NT2/D1 (cell line): Measurements from ENCODE around the gene LMX1B.
A peak's percentile ranks its signal among the peaks of the same experiment; 100 is the strongest.

Source experiments
- DNase-seq: peaks from one replicate; pipeline ENCODE4 v3.0.0-alpha.2; 2011; ENCODE audit warnings: low read depth, low spot score
- H3K27me3 ChIP-seq: 2 replicates; pipeline ENCODE4 v1.6.0; 2011; ENCODE audit warnings: mild to moderate bottlenecking; ENCODE audit not compliant: insufficient read length, insufficient read depth
- H3K36me3 ChIP-seq: 2 replicates; pipeline ENCODE4 v1.6.1; 2011; ENCODE audit warnings: mild to moderate bottlenecking, low read length, mixed read lengths; ENCODE audit not compliant: insufficient read depth, insufficient read length
- H3K4me1 ChIP-seq: 2 replicates; pipeline ENCODE4 v1.5.1; 2011; ENCODE audit not compliant: insufficient read depth, insufficient read length
- H3K4me3 ChIP-seq: 2 replicates; pipeline ENCODE4 v1.5.1; 2011; ENCODE audit warnings: low read depth; ENCODE audit not compliant: insufficient read length
- H3K9ac ChIP-seq: 2 replicates; pipeline ENCODE4 v1.6.0; 2011; ENCODE audit warnings: low read depth; ENCODE audit not compliant: insufficient read length
- H3K9me3 ChIP-seq: 2 replicates; pipeline ENCODE4 v1.5.1; 2011; ENCODE audit warnings: mild to moderate bottlenecking, low read length; ENCODE audit not compliant: insufficient read depth
- SUZ12 ChIP-seq: IDR thresholded peaks from 2 replicates; pipeline ENCODE4 v1.6.1; 2011; ENCODE audit not compliant: insufficient read length, insufficient read depth; ENCODE audit errors: extremely low read depth
- YY1 ChIP-seq: IDR thresholded peaks from 2 replicates; pipeline ENCODE4 v1.6.1; 2011; ENCODE audit not compliant: insufficient read length, insufficient read depth
- ZNF274 ChIP-seq: IDR thresholded peaks from 2 replicates; pipeline ENCODE4 v1.6.1; 2011; ENCODE audit warnings: mild to moderate bottlenecking, low read depth, low read length

Gene LMX1B

GRCh38 chr9:126719618-126720031 lies 105.9 kb downstream of the LMX1B start:
- no peak for TF ChIP-seq YY1
- no peak for TF ChIP-seq ZNF274
- TF ChIP-seq SUZ12 = no peak
- Histone ChIP-seq H3K36me3 (no peaks in the 10 kb centered on the region), H3K4me3 (no peak overlapping the region), H3K27me3 (peaks cover 18% of the 10 kb centered on the region), H3K9me3 (no peaks in the 10 kb centered on the region), H3K4me1 (peaks cover 21% of the 10 kb centered on the region), H3K9ac (no peak overlapping the region)
- DNase-seq = peak; percentile 92

GRCh38 chr9:126720036-126720435 lies 106.3 kb downstream of the LMX1B start:
- TF ChIP-seq SUZ12 (no peak), ZNF274 (no peak), YY1 (no peak)
- Histone ChIP-seq H3K27me3 (peaks cover 21% of the 10 kb centered on the region), H3K36me3 (no peaks in the 10 kb centered on the region), H3K4me3 (no peak overlapping the region), H3K9me3 (no peaks in the 10 kb centered on the region), H3K9ac (no peak overlapping the region), H3K4me1 (peaks cover 21% of the 10 kb centered on the region)
- DNase-seq = no peak

- peak overlapping the region; percentile 61 for H3K9ac ChIP-seq
- TF ChIP-seq ZNF274 = no peak
- no peak for TF ChIP-seq SUZ12
- TF ChIP-seq YY1 = no peak
- peaks cover 21% of the 10 kb centered on the region for H3K4me1 ChIP-seq
- peaks cover 25% of the 10 kb centered on the region for H3K27me3 ChIP-seq
- no peak overlapping the region for H3K4me3 ChIP-seq
- DNase-seq = no peak
- no peaks in the 10 kb centered on the region for H3K36me3 ChIP-seq
- H3K9me3 ChIP-seq = no peaks in the 10 kb centered on the region
These were observed 107.2 kb downstream of the LMX1B start for GRCh38 chr9:126720661-126721563.

DNA sequence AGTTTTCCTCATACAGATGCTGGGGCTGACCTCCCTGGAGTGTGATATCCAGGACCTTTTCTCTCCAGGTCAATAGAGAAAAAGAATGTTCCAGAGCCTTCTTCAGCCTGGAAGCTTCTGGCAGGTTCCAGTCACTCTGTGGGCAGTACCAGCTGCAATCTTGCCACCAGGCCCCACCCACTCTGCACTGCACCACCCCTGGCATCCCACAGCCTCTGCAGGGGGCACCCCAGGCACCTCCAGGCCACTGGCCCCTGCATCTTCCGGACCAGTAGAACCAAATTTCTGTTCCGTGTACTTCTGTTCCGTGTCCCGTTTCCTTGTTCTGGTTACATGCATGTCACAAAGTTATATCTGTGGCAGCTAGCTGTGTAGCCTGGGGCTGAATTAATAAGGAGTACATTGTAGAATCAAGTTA lies 107.8 kb downstream of the LMX1B start:
- Histone ChIP-seq H3K27me3 (peaks cover 26% of the 10 kb centered on the region), H3K4me3 (no peak overlapping the region), H3K9me3 (no peaks in the 10 kb centered on the region), H3K9ac (peak overlapping the region; percentile 61), H3K4me1 (peaks cover 21% of the 10 kb centered on the region), H3K36me3 (no peaks in the 10 kb centered on the region)
- DNase-seq = no peak
- TF ChIP-seq ZNF274 (no peak), YY1 (no peak), SUZ12 (no peak)

DNA sequence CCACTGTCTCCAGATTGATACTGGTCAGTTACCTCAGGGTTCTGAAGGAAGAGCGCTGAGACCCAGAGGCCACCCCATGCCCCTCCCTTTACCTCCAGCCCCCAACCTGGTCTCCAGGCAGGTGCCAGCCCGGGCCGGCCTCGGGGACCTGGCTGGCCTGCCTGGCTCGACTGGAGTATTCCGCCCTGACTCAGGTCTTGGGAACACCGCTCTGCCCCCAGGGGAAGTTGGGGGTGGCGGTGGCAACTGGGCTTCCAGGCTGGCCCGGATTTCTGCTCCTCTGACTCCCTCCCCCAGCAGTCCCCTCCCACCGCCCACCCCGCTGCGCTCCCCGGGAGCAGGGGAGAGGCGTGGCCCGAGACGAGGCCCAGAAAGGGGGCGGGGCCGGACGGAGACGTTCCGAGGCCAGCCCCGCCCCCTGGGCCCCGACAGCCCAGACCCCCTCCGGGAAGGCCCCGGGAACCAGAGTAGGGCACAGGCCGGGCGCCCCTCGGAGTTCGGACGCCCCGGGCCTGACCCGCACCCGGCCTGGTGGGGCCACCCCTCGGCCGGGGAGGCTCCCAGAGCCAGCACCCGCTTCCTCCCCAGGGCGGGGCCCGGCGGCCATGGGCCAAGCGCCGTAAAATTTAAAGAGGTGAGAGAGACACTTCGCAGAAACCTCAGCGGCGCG lies 108.7 kb downstream of the LMX1B start:
- peaks cover 26% of the 10 kb centered on the region for H3K27me3 ChIP-seq

DNA sequence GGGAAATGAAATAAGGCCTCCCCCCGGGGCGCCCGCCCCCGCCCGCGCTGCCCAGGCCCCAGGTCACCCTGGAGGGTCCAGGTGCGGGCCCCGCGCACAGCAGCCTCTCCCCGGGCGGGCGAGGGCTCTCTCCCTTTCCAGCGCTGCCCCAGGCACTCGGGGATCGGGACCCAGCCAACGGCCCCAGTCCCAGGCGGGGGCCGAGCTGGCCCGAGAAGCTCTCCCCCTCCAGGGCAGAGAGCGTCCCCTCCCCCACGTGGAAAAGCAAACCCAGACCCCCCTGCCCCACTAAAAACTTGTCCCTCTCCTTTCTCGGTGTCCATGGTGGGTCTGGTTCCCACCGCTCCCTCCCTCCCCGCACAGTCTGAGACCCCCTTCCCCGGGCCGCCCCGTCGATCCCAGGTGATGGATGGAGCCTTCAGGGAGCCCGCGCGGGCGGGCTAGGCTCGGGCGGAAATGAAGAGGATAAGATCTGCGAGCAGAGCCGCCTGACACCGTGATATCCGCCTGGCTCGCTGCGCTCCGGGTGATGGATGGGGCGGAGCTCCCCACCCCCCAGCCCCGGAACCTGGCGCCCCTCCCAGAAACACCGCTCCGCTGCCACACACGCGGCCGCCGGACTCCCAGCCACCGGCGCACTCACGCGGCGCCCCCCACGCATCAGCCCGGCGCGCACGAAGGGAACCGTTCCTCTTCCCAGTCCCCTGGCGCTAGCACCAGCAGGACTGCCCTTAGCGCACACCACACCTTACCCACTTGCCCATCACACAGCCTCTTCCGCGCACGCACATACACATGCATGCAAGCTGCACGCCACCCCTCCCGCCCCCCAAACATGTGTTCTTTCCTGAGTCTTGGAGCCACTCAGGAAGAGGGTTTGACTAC lies 109.4 kb downstream of the LMX1B start:
- H3K4me1 ChIP-seq = peaks cover 21% of the 10 kb centered on the region
- H3K9me3 ChIP-seq = no peaks in the 10 kb centered on the region
- no peaks in the 10 kb centered on the region for H3K36me3 ChIP-seq
- peaks cover 26% of the 10 kb centered on the region for H3K27me3 ChIP-seq
- TF ChIP-seq YY1 (no peak), SUZ12 (no peak), ZNF274 (no peak)
- H3K4me3 ChIP-seq = peak overlapping the region; percentile 55
- DNase-seq = no peak
- peak overlapping the region; percentile 79 for H3K9ac ChIP-seq

More for the DNA sequence above, 108.7 kb downstream of the LMX1B start:
- peak; percentile 49 for DNase-seq
- no peaks in the 10 kb centered on the region for H3K36me3 ChIP-seq
- TF ChIP-seq YY1 (no peak), SUZ12 (no peak), ZNF274 (no peak)
- no peaks in the 10 kb centered on the region for H3K9me3 ChIP-seq
- H3K4me3 ChIP-seq = peak overlapping the region; percentile 55
- peaks cover 21% of the 10 kb centered on the region for H3K4me1 ChIP-seq
- peak overlapping the region; percentile 63 for H3K9ac ChIP-seq
